OCI-LY1 (cell line): ENCODE data around the gene SOX18.

Source experiments
- H2AFZ ChIP-seq: fragments of 200-600 bp; sonication (generic), shearing (Covaris generic); 2 replicates; pipeline ENCODE4 v1.6.0; 2014; ENCODE audit warnings: antibody characterized with exemption, mild to moderate bottlenecking, low read length
- H3F3A ChIP-seq: fragments of 200-600 bp; sonication (generic), shearing (Covaris generic); 2 replicates; pipeline ENCODE4 v1.6.0; 2014; ENCODE audit warnings: mild to moderate bottlenecking, antibody characterized with exemption, low read length, moderate library complexity; ENCODE audit not compliant: insufficient read depth
- H3K27ac ChIP-seq: fragments of 200-600 bp; sonication (generic); 2 replicates; pipeline ENCODE4 v1.5.1; 2014; ENCODE audit warnings: low read length, mixed run types, mild to moderate bottlenecking, low read depth; ENCODE audit not compliant: poor library complexity, severe bottlenecking
- H3K27me3 ChIP-seq: fragments of 200-600 bp; sonication (generic); 2 replicates; pipeline ENCODE4 v1.6.0; 2014; ENCODE audit warnings: antibody characterized with exemption, mild to moderate bottlenecking, low read length, moderate library complexity; ENCODE audit not compliant: insufficient read depth
- H3K36me3 ChIP-seq: fragments of 200-600 bp; sonication (generic); 2 replicates; pipeline ENCODE4 v1.6.1; 2014; ENCODE audit warnings: mild to moderate bottlenecking, antibody characterized with exemption, low read length, moderate library complexity, mixed read lengths; ENCODE audit not compliant: insufficient read depth
- H3K4me1 ChIP-seq: fragments of 200-600 bp; sonication (generic); 2 replicates; pipeline ENCODE4 v1.5.1; 2014; ENCODE audit warnings: mild to moderate bottlenecking, low read length, moderate library complexity; ENCODE audit not compliant: insufficient read depth, severe bottlenecking
- H3K4me2 ChIP-seq: fragments of 200-600 bp; sonication (generic), shearing (Covaris generic); 2 replicates; pipeline ENCODE4 v1.6.1; 2014; ENCODE audit warnings: low read length
- H3K4me3 ChIP-seq: fragments of 200-600 bp; sonication (generic); 2 replicates; pipeline ENCODE4 v1.5.1; 2014; ENCODE audit warnings: low read length, low read depth, mild to moderate bottlenecking, mixed read lengths; ENCODE audit not compliant: poor library complexity, severe bottlenecking
- H3K79me2 ChIP-seq: fragments of 200-600 bp; shearing (Covaris generic); 2 replicates; pipeline ENCODE4 v1.6.1; 2016; ENCODE audit warnings: mixed run types, low read length, mixed read lengths; ENCODE audit not compliant: insufficient read depth
- H3K9ac ChIP-seq: fragments of 200-600 bp; sonication (generic), shearing (Covaris generic); 2 replicates; pipeline ENCODE4 v1.6.1; 2014; ENCODE audit warnings: mild to moderate bottlenecking, low read length, mixed read lengths
- H3K9me2 ChIP-seq: fragments of 200-600 bp; sonication (generic), shearing (Covaris generic); 2 replicates; pipeline ENCODE4 v1.6.1; 2014; ENCODE audit warnings: low read depth, mild to moderate bottlenecking, low read length, mixed read lengths
- H3K9me3 ChIP-seq: fragments of 200-600 bp; shearing (Covaris generic); 2 replicates; pipeline ENCODE4 v1.6.1; 2014; ENCODE audit warnings: low read length, mixed read lengths
- H4K20me1 ChIP-seq: fragments of 200-600 bp; sonication (generic), shearing (Covaris generic); 2 replicates; pipeline ENCODE4 v1.6.0; 2016; ENCODE audit warnings: mild to moderate bottlenecking, low read length; ENCODE audit not compliant: insufficient read depth
- EZH2 ChIP-seq: fragments of 200-600 bp; sonication (generic), shearing (Covaris generic); IDR thresholded peaks from 2 replicates; pipeline ENCODE4 v1.8.0; 2017; ENCODE audit warnings: borderline replicate concordance, mixed run types, mild to moderate bottlenecking, antibody characterized with exemption, low read length, moderate library complexity, mixed read lengths
- TF ChIP-seq, protein P1 (sequence below): fragments of 200-600 bp; sonication (generic), shearing (Covaris generic); IDR thresholded peaks from 2 replicates; pipeline ENCODE4 v1.5.1; 2017; ENCODE audit warnings: mild to moderate bottlenecking, antibody characterized with exemption, low read length, moderate library complexity, mixed read lengths

The SOX18 gene

GRCh38 chr20:64044484-64045247, 4.8 kb downstream of the SOX18 start:
- H3K27ac ChIP-seq: no peak overlapping the region
- no peaks in the 10 kb centered on the region for H3F3A ChIP-seq
- TF ChIP-seq, protein P1, sequence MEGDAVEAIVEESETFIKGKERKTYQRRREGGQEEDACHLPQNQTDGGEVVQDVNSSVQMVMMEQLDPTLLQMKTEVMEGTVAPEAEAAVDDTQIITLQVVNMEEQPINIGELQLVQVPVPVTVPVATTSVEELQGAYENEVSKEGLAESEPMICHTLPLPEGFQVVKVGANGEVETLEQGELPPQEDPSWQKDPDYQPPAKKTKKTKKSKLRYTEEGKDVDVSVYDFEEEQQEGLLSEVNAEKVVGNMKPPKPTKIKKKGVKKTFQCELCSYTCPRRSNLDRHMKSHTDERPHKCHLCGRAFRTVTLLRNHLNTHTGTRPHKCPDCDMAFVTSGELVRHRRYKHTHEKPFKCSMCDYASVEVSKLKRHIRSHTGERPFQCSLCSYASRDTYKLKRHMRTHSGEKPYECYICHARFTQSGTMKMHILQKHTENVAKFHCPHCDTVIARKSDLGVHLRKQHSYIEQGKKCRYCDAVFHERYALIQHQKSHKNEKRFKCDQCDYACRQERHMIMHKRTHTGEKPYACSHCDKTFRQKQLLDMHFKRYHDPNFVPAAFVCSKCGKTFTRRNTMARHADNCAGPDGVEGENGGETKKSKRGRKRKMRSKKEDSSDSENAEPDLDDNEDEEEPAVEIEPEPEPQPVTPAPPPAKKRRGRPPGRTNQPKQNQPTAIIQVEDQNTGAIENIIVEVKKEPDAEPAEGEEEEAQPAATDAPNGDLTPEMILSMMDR: no peak
- no peak for TF ChIP-seq EZH2
- no peak overlapping the region for H3K4me3 ChIP-seq
- no peaks in the 10 kb centered on the region for H3K9me2 ChIP-seq
- no peak overlapping the region for H3K4me2 ChIP-seq
- peaks cover 14% of the 10 kb centered on the region; the same call in 1 of the 2 replicates for H3K27me3 ChIP-seq
- H3K4me1 ChIP-seq: peaks cover 10% of the 10 kb centered on the region
- H3K79me2 ChIP-seq: no peaks in the 10 kb centered on the region
- no peaks in the 10 kb centered on the region for H3K9me3 ChIP-seq
- no peaks in the 10 kb centered on the region for H3K36me3 ChIP-seq
- no peak overlapping the region for H3K9ac ChIP-seq
- no peaks in the 10 kb centered on the region for H4K20me1 ChIP-seq
- H2AFZ ChIP-seq: no peak overlapping the region

DNA sequence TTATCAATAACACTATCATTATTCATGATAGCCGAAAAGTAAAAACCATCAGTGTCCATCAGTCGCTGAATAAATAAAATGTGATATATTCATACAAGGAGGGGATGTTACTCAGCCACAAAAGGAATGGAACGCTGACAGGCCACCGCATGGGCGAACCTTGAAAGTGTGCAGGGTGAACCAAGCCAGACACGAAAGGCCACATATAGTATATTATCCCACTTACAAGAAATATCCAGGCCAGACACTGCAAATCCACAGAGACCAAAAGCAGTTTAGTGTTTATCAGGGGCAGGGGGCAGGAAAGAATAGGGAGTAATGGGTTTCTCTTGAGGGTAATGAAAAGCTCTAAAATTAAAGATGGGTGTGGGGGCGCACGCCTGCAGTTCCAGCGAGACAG, 5.7 kb downstream of the SOX18 start:
- TF ChIP-seq, protein P1: no peak
- TF ChIP-seq EZH2: no peak
- H3K4me1 ChIP-seq: peaks cover 11% of the 10 kb centered on the region
- peaks cover 14% of the 10 kb centered on the region; the same call in 1 of the 2 replicates for H3K27me3 ChIP-seq

GRCh38 chr20:64042054-64042781, 7.2 kb downstream of the SOX18 start:
- no peaks in the 10 kb centered on the region for H3K36me3 ChIP-seq
- no peaks in the 10 kb centered on the region for H3F3A ChIP-seq
- H3K9me2 ChIP-seq: no peaks in the 10 kb centered on the region
- H3K27ac ChIP-seq: no peak overlapping the region
- no peak overlapping the region for H2AFZ ChIP-seq
- TF ChIP-seq, protein P1: no peak
- TF ChIP-seq EZH2: no peak
- no peaks in the 10 kb centered on the region for H3K9me3 ChIP-seq
- H3K9ac ChIP-seq: no peak overlapping the region
- peaks cover 14% of the 10 kb centered on the region; the same call in 1 of the 2 replicates for H3K27me3 ChIP-seq
- peak overlapping the region; percentile 32 for H3K4me3 ChIP-seq
- H4K20me1 ChIP-seq: no peaks in the 10 kb centered on the region
- no peaks in the 10 kb centered on the region for H3K79me2 ChIP-seq
- H3K4me2 ChIP-seq: peak overlapping the region; percentile 33; the same call in 1 of the 2 replicates
- H3K4me1 ChIP-seq: peaks cover 22% of the 10 kb centered on the region

More for the DNA sequence above, 5.7 kb downstream of the SOX18 start:
- H3K9me3 ChIP-seq: no peaks in the 10 kb centered on the region
- H3K9ac ChIP-seq: no peak overlapping the region
- no peak overlapping the region for H3K27ac ChIP-seq
- no peak overlapping the region for H3K4me2 ChIP-seq
- H2AFZ ChIP-seq: no peak overlapping the region
- H3K36me3 ChIP-seq: no peaks in the 10 kb centered on the region
- no peak overlapping the region for H3K4me3 ChIP-seq
- H3F3A ChIP-seq: no peaks in the 10 kb centered on the region
- no peaks in the 10 kb centered on the region for H4K20me1 ChIP-seq
- no peaks in the 10 kb centered on the region for H3K9me2 ChIP-seq
- no peaks in the 10 kb centered on the region for H3K79me2 ChIP-seq
